Hematopoietic multipotent progenitor cell (in vitro differentiated cells): ENCODE results near the gene CBLC. TPM values are rescaled to one million over a fixed set of nuclear protein-coding genes. Genes with fewer than 3 reads are reported as not detected.

Source experiments
- DNase-seq, 3 donors: peaks; one replicate each; pipeline ENCODE4 v3.0.0-alpha.2; 2011 to 2015; ENCODE audit warnings: low read depth in 2 of 3, low spot score in 2 of 3
- total RNA-seq: library from RNA; depleted of rRNA; stranded (reverse); fragments of >200 nt; gene quantifications from one replicate; pipeline ENCODE4 v1.2.3, GENCODE V29; 2012

The CBLC gene
- total RNA-seq, 1 donor: 0.54 TPM

- DNase-seq: no peak
Observed at GRCh38 chr19:44795398-44795987, 17.8 kb downstream of the CBLC start.

- peak in 1 of 3 donors; percentile 15 for DNase-seq
Observed at GRCh38 chr19:44796701-44797115, 19.0 kb downstream of the CBLC start.

GRCh38 chr19:44799627-44800346 lies 22.1 kb downstream of the CBLC start:
- no peak for DNase-seq

- DNase-seq: peak; percentile 65 to 91 (median 85)
Observed at GRCh38 chr19:44800461-44800860, 22.8 kb downstream of the CBLC start.

- no peak for DNase-seq
Observed at GRCh38 chr19:44803442-44804428, 26.0 kb downstream of the CBLC start.

- peak in 1 of 3 donors; percentile 20 for DNase-seq
Observed at GRCh38 chr19:44806291-44806690, 28.6 kb downstream of the CBLC start.

- DNase-seq: no peak
Observed at GRCh38 chr19:44807162-44807561, 29.5 kb downstream of the CBLC start.

- no peak for DNase-seq
Observed at GRCh38 chr19:44807652-44808462, 30.2 kb downstream of the CBLC start.

- DNase-seq: peak in 2 of 3 donors; percentile 31 to 58
Observed at GRCh38 chr19:44808463-44809371, 31.0 kb downstream of the CBLC start, which contains the start of gene BCAM. Gene BCAM (plus strand): TSS chr19:44809103. CDS start chr19:44809125, 22 bp downstream.

- DNase-seq: no peak
Observed at GRCh38 chr19:44809577-44810233, 32.0 kb downstream of the CBLC start.

GRCh38 chr19:44810234-44811121 lies 32.8 kb downstream of the CBLC start:
- no peak for DNase-seq

- no peak for DNase-seq
Observed at GRCh38 chr19:44811122-44811419, 33.4 kb downstream of the CBLC start.

- DNase-seq: no peak
Observed at GRCh38 chr19:44812142-44812718, 34.5 kb downstream of the CBLC start.

- DNase-seq: no peak
Observed at GRCh38 chr19:44813070-44813840, 35.6 kb downstream of the CBLC start.

GRCh38 chr19:44813841-44814470 lies 36.3 kb downstream of the CBLC start:
- no peak for DNase-seq

GRCh38 chr19:44814517-44814916 lies 36.8 kb downstream of the CBLC start:
- no peak for DNase-seq
